GM10266 (cell line): ENCODE results near the gene NPTX1.

Source experiments
- DNase-seq: peaks from one replicate; pipeline ENCODE4 v3.0.0; 2012; ENCODE audit errors: extremely low spot score
- TF ChIP-seq, protein P1 (sequence below): IDR thresholded peaks from 2 replicates; pipeline ENCODE4 v1.5.1; 2012; ENCODE audit warnings: mild to moderate bottlenecking, low read depth; ENCODE audit not compliant: control insufficient read depth, insufficient read depth; ENCODE audit errors: missing control alignments

NPTX1 gene

DNA sequence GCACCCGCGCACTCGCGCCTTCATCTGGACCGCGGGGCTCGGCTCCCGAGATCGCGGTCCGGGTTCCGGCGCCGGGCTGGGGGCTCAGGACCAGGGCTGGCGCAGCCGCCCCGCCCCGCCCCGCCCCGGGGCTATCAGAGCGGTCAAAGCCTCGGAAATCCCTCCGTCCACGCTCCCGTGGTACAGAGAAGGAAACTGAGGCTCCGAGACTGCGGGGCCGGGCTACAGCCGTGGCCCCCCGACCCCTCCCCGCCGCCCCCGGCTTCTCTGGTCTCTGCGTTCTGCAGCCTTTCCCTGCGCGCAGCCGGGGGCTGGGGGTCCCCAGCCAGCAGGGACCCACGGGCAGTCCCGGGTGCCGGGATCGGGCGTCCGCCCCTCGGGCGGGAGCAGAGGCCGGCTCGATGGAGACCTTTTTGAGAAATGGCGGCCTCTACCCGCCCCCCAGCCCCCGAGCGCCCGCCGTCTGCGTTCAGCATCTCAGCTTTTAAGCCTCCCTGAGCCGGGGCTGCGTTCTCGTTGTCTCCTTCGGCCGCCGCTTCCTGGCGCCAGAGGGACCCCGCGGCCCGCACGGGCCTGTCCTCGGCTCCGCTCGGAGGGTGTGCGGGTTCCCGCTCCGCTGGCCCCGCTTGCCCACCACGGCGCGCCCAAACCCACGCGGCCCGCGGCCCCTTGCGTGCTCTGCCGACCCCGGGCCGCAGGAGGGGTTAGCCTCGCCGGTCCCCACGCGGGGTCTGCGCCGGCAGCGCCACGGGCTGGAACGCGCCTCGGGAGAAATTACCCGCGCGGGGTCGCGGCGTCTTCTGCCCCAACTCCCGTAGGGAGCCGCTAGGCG is 1.5 kb upstream of the NPTX1 start:
- peak; percentile 64 for DNase-seq
- TF ChIP-seq, protein P1, sequence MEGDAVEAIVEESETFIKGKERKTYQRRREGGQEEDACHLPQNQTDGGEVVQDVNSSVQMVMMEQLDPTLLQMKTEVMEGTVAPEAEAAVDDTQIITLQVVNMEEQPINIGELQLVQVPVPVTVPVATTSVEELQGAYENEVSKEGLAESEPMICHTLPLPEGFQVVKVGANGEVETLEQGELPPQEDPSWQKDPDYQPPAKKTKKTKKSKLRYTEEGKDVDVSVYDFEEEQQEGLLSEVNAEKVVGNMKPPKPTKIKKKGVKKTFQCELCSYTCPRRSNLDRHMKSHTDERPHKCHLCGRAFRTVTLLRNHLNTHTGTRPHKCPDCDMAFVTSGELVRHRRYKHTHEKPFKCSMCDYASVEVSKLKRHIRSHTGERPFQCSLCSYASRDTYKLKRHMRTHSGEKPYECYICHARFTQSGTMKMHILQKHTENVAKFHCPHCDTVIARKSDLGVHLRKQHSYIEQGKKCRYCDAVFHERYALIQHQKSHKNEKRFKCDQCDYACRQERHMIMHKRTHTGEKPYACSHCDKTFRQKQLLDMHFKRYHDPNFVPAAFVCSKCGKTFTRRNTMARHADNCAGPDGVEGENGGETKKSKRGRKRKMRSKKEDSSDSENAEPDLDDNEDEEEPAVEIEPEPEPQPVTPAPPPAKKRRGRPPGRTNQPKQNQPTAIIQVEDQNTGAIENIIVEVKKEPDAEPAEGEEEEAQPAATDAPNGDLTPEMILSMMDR = peak; percentile 48

DNA sequence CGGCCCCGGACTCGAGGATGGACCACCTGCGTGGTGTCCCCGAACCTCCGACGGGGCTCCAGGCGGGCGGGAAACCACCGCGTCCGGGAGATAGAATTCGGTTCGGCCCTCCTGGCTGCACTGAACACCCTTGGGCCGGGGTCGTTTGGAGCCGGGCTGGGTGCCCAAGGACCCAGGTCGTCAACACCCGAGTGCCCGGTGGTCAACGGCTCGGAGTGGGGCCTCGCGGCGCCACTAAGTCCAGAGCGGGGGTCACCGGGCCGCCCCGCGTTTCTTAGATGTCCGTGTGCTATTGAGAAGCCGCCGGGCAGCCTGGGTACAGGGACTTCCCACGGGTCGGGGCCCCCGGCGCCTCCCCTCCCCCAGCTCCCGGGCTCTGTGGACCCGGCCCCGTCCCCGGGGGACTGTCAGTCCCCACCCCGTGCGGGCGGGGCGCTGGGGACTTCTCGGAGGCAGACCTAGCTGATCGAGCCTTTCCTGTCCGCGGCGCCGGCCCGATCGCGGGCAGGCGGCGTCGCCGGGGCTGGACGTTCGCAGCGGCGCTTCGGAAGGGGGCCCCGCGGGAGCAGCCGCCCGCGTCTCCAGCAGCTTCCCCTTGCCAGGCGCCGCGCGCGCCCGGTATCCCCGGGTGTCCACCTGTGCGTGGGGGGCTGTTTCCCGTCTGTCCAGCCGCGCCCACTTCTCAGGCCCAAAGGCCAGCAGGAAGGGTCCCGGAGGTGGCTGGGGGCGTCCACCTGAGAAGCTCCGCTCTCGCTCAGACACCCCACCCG is 655 bp upstream of the NPTX1 start:
- TF ChIP-seq, protein P1 = no peak
- peak; percentile 63 for DNase-seq

DNA sequence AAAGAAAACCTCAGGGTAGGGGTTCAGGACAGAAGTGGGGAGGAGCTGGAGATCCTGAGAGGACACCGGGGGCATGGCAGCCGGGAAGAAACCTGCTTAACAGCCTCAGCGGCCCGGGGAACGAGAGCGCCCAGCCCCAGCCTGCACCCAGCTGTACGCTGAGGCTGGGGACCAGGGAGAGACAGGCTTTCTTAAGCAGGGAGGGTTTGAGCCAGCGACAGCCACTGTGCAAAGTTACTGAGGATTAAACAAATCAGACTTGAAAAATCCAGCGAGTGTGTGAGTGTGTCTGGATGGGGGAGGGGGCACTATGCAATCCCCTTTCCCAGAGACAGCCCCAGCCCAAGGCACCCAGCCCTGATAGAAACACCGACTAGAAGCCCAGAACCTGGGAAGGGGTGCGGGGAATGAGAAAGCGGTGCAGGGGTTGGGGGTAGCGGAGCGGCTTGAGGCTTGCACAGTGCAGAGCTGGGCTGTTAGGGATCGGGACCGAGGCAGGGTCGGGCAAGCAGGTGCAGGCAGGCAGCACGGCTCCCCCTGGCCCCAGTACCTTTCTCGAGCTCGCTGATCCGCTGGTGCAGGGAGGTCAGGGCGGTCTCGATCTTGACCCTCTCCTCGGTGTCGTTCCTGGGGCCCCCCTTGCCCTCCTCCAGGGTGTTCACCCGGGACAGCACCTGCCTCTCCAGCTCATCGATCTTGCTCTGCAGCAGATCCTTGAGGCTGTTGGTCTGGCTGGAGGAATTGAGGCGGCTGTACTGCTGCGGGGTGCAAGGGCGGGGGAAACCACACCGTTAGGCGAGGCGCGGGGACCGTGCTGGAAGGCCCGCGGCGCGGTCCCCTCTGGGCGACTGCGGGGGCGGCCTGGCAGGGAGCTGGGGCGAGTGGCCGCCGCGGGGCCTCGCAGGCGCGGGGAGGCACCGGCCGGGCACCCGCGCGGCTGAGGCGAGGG is 1.2 kb downstream of the NPTX1 start:
- TF ChIP-seq, protein P1 = no peak
- no peak for DNase-seq

DNA sequence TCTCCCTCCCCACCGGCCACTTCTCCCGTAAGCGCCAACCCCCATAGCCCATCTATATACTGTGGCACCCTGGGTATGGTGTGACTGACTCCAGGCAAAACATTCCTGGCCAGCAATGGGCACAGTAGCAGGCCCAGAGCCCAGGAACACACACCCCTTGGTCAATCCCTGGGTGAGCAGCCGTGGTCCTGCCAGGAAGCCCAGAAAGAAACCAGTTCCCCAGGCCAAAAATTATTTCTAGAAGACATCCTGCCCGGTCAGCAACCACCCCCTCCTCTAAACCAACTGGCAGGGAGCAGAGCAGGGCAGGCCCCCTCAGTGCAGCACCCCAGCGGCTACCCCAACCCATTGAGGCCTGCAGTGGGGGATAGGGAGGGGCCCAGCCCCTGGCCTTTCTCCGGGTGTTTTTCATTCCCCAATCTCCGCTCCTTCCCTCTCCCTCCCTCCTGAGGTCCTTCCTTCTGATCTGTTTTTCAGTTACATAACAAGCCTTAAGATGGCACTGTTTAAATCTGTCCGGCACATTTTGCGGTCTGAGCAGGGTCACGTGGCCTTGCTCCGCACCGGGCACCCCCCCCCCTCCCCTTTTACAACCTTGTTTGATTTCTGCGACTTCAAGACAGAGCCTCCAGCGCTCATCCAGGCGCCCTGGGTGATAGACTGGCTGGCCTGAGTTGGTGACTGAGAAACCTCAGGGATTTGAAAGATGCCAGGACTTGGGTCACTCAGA is 2.0 kb downstream of the NPTX1 start:
- DNase-seq = peak; percentile 43
- TF ChIP-seq, protein P1 = peak; percentile 2

DNA sequence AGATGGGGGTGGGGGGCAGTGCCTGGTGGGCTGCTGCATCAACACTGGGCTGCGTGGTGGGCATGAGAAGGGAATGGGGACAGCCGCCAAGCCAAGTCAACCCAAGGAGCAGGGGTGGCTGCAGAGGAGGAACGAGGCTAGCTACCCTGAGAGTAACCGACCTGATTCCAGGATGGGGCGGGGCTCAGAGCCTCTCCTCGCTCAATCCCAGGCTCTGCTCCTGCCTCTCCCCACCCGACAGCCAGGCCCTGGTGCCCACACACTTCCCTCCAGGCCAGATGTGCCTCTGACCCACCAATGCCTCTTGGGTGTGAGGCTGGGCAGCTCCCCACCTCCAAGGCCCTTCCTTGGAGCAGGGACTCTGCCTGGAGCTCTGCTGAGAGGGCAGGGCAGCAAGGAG is 2.7 kb downstream of the NPTX1 start:
- TF ChIP-seq, protein P1 = no peak
- no peak for DNase-seq

DNA sequence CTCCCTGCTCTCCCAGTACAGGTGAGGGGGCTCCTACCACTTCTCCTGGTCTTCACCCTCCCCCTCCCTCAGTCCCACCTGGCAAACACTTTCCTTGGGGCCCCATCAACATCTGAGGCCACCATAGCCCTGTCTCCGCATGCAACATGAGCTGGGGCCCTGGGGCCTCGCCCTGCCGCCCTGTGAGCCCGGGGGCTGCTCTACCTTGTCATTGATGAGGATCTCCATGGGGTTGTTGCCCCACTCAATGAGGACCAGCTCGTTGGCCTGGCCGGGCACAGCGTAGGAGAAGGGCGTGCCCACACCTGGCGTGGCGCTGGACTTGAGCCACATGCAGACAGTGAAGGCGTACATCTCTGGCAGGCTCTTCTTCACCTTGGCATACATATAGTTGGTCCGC is 3.4 kb downstream of the NPTX1 start:
- DNase-seq = no peak
- TF ChIP-seq, protein P1 = no peak
